ENCODE measurements around the gene GRIN3B. TPM values are rescaled to one million over a fixed set of nuclear protein-coding genes. Genes with fewer than 3 reads are reported as not detected.

The GRIN3B gene
- total and polyA plus RNA-seq, 2 of the 4 experiments (the other 2 are of a cell fraction): under 0.01 to 0.91 TPM

- Histone ChIP-seq H2BK120ac (ENCODE audit: low read depth, low read length) (no peak overlapping the region), H2BK5ac (ENCODE audit: low read depth, low read length, poor library complexity, severe bottlenecking) (peak overlapping the region; percentile 28), H3K56ac (ENCODE audit: extremely low read depth, insufficient read depth, low read length) (no peak overlapping the region), H4K5ac (ENCODE audit: low read depth, low read length) (no peak overlapping the region), H3K4me2 (ENCODE audit: low read depth, low read length) (peak overlapping the region; percentile 38; the same call in 1 of the 2 replicates), H3K4ac (ENCODE audit: low read depth, low read length) (peak overlapping the region; percentile 32; the same call in 1 of the 2 replicates), H3K9me3 (ENCODE audit: control insufficient read depth, insufficient read depth, low read length) (no peaks in the 10 kb centered on the region), H4K8ac (ENCODE audit: low read depth in 2 of 2, low read length in 2 of 2) (no peak overlapping the region), H3K79me1 (ENCODE audit: low read depth in 1 of 2, low read length in 2 of 2) (peaks cover 0 to 71% of the 10 kb centered on the region in 2 experiments; a peak in 2 of 4 replicates), H3K14ac (replicated peaks; ENCODE audit: low read depth, low read length) (0 out of 2 replicates have a peak overlapping the region, but pooled peaks have one; percentile 0), H3K18ac (ENCODE audit: low read depth, low read length) (no peak overlapping the region), H3K23ac (ENCODE audit: low read depth, low read length) (no peak overlapping the region), H2AK5ac (ENCODE audit: low read depth, low read length) (no peak overlapping the region; the same call in 1 of the 2 replicates), H3K27me3 (ENCODE audit: control insufficient read depth, insufficient read depth, low read length) (no peaks in the 10 kb centered on the region), H2BK15ac (ENCODE audit: low read depth, low read length) (no peak overlapping the region), H3K9me1 (ENCODE audit: insufficient read depth, low read length) (peaks cover 9% of the 10 kb centered on the region; the same call in 1 of the 2 replicates), H3K27ac (ENCODE audit: insufficient read depth, low read length) (no peak overlapping the region), H3K4me1 (ENCODE audit: control insufficient read depth, insufficient read depth, low read length) (peaks cover 33% of the 10 kb centered on the region), H3K36me3 (ENCODE audit: control insufficient read depth, insufficient read depth, low read length) (peaks cover 27% of the 10 kb centered on the region), H3K4me3 (ENCODE audit: insufficient read depth, low read depth, low read length) (no peak overlapping the region), H2AFZ (replicated peaks; ENCODE audit: low read length, poor library complexity) (peak overlapping the region; percentile 14), H4K91ac (ENCODE audit: insufficient read depth, low read depth, low read length) (no peak overlapping the region), H3K9ac (ENCODE audit: low read depth, low read length) (no peak overlapping the region), H4K20me1 (ENCODE audit: insufficient read depth, low read length) (peaks cover 78% of the 10 kb centered on the region), H2BK20ac (ENCODE audit: low read depth, low read length) (no peak overlapping the region), H2AK9ac (replicated peaks; ENCODE audit: low read depth, low read length, poor library complexity) (peak overlapping the region; percentile 42)
- WGBS, 2 experiments (ENCODE audit: extremely low coverage in 2 of 2, insufficient read length in 1 of 2): 64% methylated on average over 16 of the region's 31 CpGs; no CpG with 5 or more reads in 1 of the 2 experiments
- ChIA-PET CTCF (no interaction called here), POLR2A (ENCODE audit: unreplicated experiment) (interaction anchor here (0.6 kb wide), 1 partner anchor 11 kb away, joined by 3 read pairs; no protein-coding TSS in a partner anchor)
- no TSS peak for BruUV-seq (replicated peaks)
- TF ChIP-seq MXI1 (IDR thresholded peaks at IDR 0.05; ENCODE audit: borderline replicate concordance, low read depth, low read length): no peak
- peak; percentile 56 for TF ChIP-seq MAFK (IDR thresholded peaks at IDR 0.05; ENCODE audit: low read depth, low read length)
- no peak for TF ChIP-seq USF2 (IDR thresholded peaks at IDR 0.05; ENCODE audit: low read depth, low read length)
- intact Hi-C loops (cut with micrococcal nuclease) (no loop called here), dilution Hi-C loops (cut with HindIII; ENCODE audit: low sequenced_read_pairs, unreplicated experiment) (no loop called here), in situ Hi-C loops (cut with MboI; ENCODE audit: low sequenced_read_pairs) (no loop called here)
- DNase-seq: no peak
- no peak for ATAC-seq (ENCODE audit: low read depth)
These were observed 15.8 kb downstream of the GRIN3B start for GRCh38 chr19:1015782-1016646.

All from IMR-90 (cell line).